ENCODE data around the gene AZU1.
"Not testable (repeated sequence)": the region's sequence is repeated elsewhere in the genome, so short reads cannot be mapped to it uniquely, and the experiment has no call there.

Gene AZU1

GRCh38 chr19:840519-841206, 13.0 kb downstream of the AZU1 start, which contains the start of gene PRTN3:
Gene PRTN3 (plus strand): TSS chr19:840999. CDS start chr19:841009, 10 bp downstream.
- no peak within 1 kb of the TSS for H3K23ac ChIP-seq (ENCODE audit: low read length)
- no peak within 1 kb of the TSS for H3K4me3 ChIP-seq (ENCODE audit: low read length)
- no peak within 1 kb of the TSS for H3K56ac ChIP-seq (ENCODE audit: low read length)
- no peak within 1 kb of the TSS for H4K5ac ChIP-seq (ENCODE audit: low read length)
- DNase-seq: no peak
- no peaks in the 10 kb centered on the region for H3K4me1 ChIP-seq (ENCODE audit: control insufficient read depth, low read depth, low read length)
- H3K4me2 ChIP-seq (ENCODE audit: low read length): no peak within 1 kb of the TSS
- H2BK15ac ChIP-seq (replicated peaks; ENCODE audit: low read depth): no peak within 1 kb of the TSS
- no peak within 1 kb of the TSS for H3K9ac ChIP-seq (ENCODE audit: low read length)
- H2AK5ac ChIP-seq (ENCODE audit: low read length): no peak within 1 kb of the TSS
- H3K27me3 ChIP-seq (ENCODE audit: insufficient read depth, low read length, poor library complexity): peaks cover 9% of the 10 kb centered on the region
- H3K27ac ChIP-seq (ENCODE audit: low read depth, low read length): no peak within 1 kb of the TSS
- no peak within 1 kb of the TSS for H4K8ac ChIP-seq (ENCODE audit: low read depth, low read length)
- no CpG with 5 or more reads among the region's 24 CpGs for WGBS (ENCODE audit: extremely low coverage, insufficient coverage, low lambda C conversion rate)
- H3K79me2 ChIP-seq (ENCODE audit: control insufficient read depth, insufficient read depth, low read length): no peaks in the 10 kb centered on the region
- no peak within 1 kb of the TSS for H2BK5ac ChIP-seq (ENCODE audit: low read length)
- H2BK120ac ChIP-seq (ENCODE audit: low read depth, low read length): no peak within 1 kb of the TSS
- H3K79me1 ChIP-seq (ENCODE audit: low read length): no peaks in the 10 kb centered on the region
- no peaks in the 10 kb centered on the region for H3K36me3 ChIP-seq (ENCODE audit: control insufficient read depth, insufficient read depth, low read length)
- no peak within 1 kb of the TSS for H3K4ac ChIP-seq (ENCODE audit: low read depth, low read length)
- H3K18ac ChIP-seq (ENCODE audit: low read length): no peak within 1 kb of the TSS

- not testable (repeated sequence) for H3K18ac ChIP-seq (ENCODE audit: low read length); H3K27ac ChIP-seq (ENCODE audit: low read depth, low read length)
These were observed 15.2 kb downstream of the AZU1 start for GRCh38 chr19:842802-843179.

DNA sequence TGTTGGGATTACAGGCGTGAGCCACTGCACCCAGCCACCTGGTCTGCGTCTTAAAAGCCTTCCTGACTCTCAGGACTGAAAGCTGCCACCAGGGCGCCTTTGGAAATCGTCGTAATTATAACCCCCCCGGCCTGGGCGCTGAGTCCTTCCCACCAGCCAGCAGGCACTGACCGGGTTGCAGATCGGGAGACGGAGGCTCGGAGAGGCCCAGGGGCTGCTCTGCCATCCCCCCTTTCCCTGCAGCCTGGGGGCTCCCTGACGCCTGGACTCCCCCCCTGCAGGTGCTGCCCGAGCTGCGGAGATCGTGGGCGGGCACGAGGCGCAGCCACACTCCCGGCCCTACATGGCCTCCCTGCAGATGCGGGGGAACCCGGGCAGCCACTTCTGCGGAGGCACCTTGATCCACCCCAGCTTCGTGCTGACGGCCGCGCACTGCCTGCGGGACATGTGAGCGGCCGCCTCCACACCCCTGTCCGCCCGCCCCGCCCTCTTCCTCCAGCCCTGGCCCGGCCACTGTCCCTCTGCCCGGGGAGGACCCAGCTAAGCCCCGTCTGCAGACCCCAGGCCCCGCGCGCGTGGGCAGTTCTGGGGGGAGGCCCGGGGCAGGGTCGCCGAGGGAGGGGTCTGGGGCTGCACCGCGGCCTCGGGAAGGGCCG, 15.7 kb downstream of the AZU1 start:
- WGBS (ENCODE audit: extremely low coverage, insufficient coverage, low lambda C conversion rate): no CpG with 5 or more reads among the region's 46 CpGs
- H2AK5ac ChIP-seq (ENCODE audit: low read length): no peak overlapping the region
- no peak overlapping the region for H3K23ac ChIP-seq (ENCODE audit: low read length)
- H4K8ac ChIP-seq (ENCODE audit: low read depth, low read length): no peak overlapping the region
- no peaks in the 10 kb centered on the region for H3K79me1 ChIP-seq (ENCODE audit: low read length)
- no peak overlapping the region for H2BK15ac ChIP-seq (replicated peaks; ENCODE audit: low read depth)
- no peak overlapping the region for H3K4me3 ChIP-seq (ENCODE audit: low read length)
- no peak overlapping the region for H4K5ac ChIP-seq (ENCODE audit: low read length)
- no peak overlapping the region for H3K4me2 ChIP-seq (ENCODE audit: low read length)
- no peak overlapping the region for H3K27ac ChIP-seq (ENCODE audit: low read depth, low read length)
- no peaks in the 10 kb centered on the region for H3K4me1 ChIP-seq (ENCODE audit: control insufficient read depth, low read depth, low read length)
- H3K9ac ChIP-seq (ENCODE audit: low read length): no peak overlapping the region
- no peak overlapping the region for H2BK5ac ChIP-seq (ENCODE audit: low read length)
- H3K56ac ChIP-seq (ENCODE audit: low read length): no peak overlapping the region
- peak; percentile 51 for DNase-seq
- H3K36me3 ChIP-seq (ENCODE audit: control insufficient read depth, insufficient read depth, low read length): no peaks in the 10 kb centered on the region
- H3K18ac ChIP-seq (ENCODE audit: low read length): no peak overlapping the region
- H3K79me2 ChIP-seq (ENCODE audit: control insufficient read depth, insufficient read depth, low read length): no peaks in the 10 kb centered on the region
- no peak overlapping the region for H3K4ac ChIP-seq (ENCODE audit: low read depth, low read length)
- H2BK120ac ChIP-seq (ENCODE audit: low read depth, low read length): no peak overlapping the region
- peaks cover 9% of the 10 kb centered on the region for H3K27me3 ChIP-seq (ENCODE audit: insufficient read depth, low read length, poor library complexity)

More at GRCh38 chr19:842802-843179, 15.2 kb downstream of the AZU1 start:
- not testable (repeated sequence) for H3K23ac ChIP-seq (ENCODE audit: low read length); H3K36me3 ChIP-seq (ENCODE audit: control insufficient read depth, insufficient read depth, low read length); H3K79me1 ChIP-seq (ENCODE audit: low read length); H3K9ac ChIP-seq (ENCODE audit: low read length); H2BK5ac ChIP-seq (ENCODE audit: low read length); H2AK5ac ChIP-seq (ENCODE audit: low read length); H2BK15ac ChIP-seq (replicated peaks; ENCODE audit: low read depth); H3K4me1 ChIP-seq (ENCODE audit: control insufficient read depth, low read depth, low read length); H4K8ac ChIP-seq (ENCODE audit: low read depth, low read length); H3K27me3 ChIP-seq (ENCODE audit: insufficient read depth, low read length, poor library complexity); H4K5ac ChIP-seq (ENCODE audit: low read length); DNase-seq; H3K79me2 ChIP-seq (ENCODE audit: control insufficient read depth, insufficient read depth, low read length); H2BK120ac ChIP-seq (ENCODE audit: low read depth, low read length); H3K4me2 ChIP-seq (ENCODE audit: low read length); H3K56ac ChIP-seq (ENCODE audit: low read length); H3K4me3 ChIP-seq (ENCODE audit: low read length); H3K4ac ChIP-seq (ENCODE audit: low read depth, low read length)
- WGBS (ENCODE audit: extremely low coverage, insufficient coverage, low lambda C conversion rate): no CpG with 5 or more reads among the region's 7 CpGs

GRCh38 chr19:843836-844545, 16.4 kb downstream of the AZU1 start:
- H2AK5ac ChIP-seq (ENCODE audit: low read length): no peak overlapping the region
- no peaks in the 10 kb centered on the region for H3K4me1 ChIP-seq (ENCODE audit: control insufficient read depth, low read depth, low read length)
- H3K79me1 ChIP-seq (ENCODE audit: low read length): no peaks in the 10 kb centered on the region
- no peak overlapping the region for H3K4me3 ChIP-seq (ENCODE audit: low read length)
- H4K8ac ChIP-seq (ENCODE audit: low read depth, low read length): no peak overlapping the region
- no peaks in the 10 kb centered on the region for H3K79me2 ChIP-seq (ENCODE audit: control insufficient read depth, insufficient read depth, low read length)
- H3K18ac ChIP-seq (ENCODE audit: low read length): no peak overlapping the region
- no peaks in the 10 kb centered on the region for H3K36me3 ChIP-seq (ENCODE audit: control insufficient read depth, insufficient read depth, low read length)
- no peak overlapping the region for H3K27ac ChIP-seq (ENCODE audit: low read depth, low read length)
- no peak overlapping the region for H2BK120ac ChIP-seq (ENCODE audit: low read depth, low read length)
- WGBS (ENCODE audit: extremely low coverage, insufficient coverage, low lambda C conversion rate): no CpG with 5 or more reads among the region's 70 CpGs
- H3K23ac ChIP-seq (ENCODE audit: low read length): no peak overlapping the region
- DNase-seq: no peak
- H3K56ac ChIP-seq (ENCODE audit: low read length): no peak overlapping the region
- H3K4me2 ChIP-seq (ENCODE audit: low read length): no peak overlapping the region
- H3K9ac ChIP-seq (ENCODE audit: low read length): no peak overlapping the region
- H4K5ac ChIP-seq (ENCODE audit: low read length): no peak overlapping the region
- no peak overlapping the region for H2BK5ac ChIP-seq (ENCODE audit: low read length)
- no peak overlapping the region for H2BK15ac ChIP-seq (replicated peaks; ENCODE audit: low read depth)
- no peak overlapping the region for H3K4ac ChIP-seq (ENCODE audit: low read depth, low read length)
- H3K27me3 ChIP-seq (ENCODE audit: insufficient read depth, low read length, poor library complexity): peaks cover 9% of the 10 kb centered on the region

- Histone ChIP-seq H4K5ac (ENCODE audit: low read length) (no peak overlapping the region), H3K56ac (ENCODE audit: low read length) (no peak overlapping the region), H3K18ac (ENCODE audit: low read length) (no peak overlapping the region), H3K4ac (ENCODE audit: low read depth, low read length) (no peak overlapping the region), H3K36me3 (ENCODE audit: control insufficient read depth, insufficient read depth, low read length) (no peaks in the 10 kb centered on the region), H2AK5ac (ENCODE audit: low read length) (no peak overlapping the region), H3K9ac (ENCODE audit: low read length) (no peak overlapping the region), H3K27ac (ENCODE audit: low read depth, low read length) (no peak overlapping the region), H2BK15ac (replicated peaks; ENCODE audit: low read depth) (no peak overlapping the region), H3K4me1 (ENCODE audit: control insufficient read depth, low read depth, low read length) (no peaks in the 10 kb centered on the region), H3K23ac (ENCODE audit: low read length) (no peak overlapping the region), H3K4me3 (ENCODE audit: low read length) (no peak overlapping the region), H3K4me2 (ENCODE audit: low read length) (no peak overlapping the region), H3K79me1 (ENCODE audit: low read length) (no peaks in the 10 kb centered on the region), H4K8ac (ENCODE audit: low read depth, low read length) (no peak overlapping the region), H2BK120ac (ENCODE audit: low read depth, low read length) (no peak overlapping the region), H3K27me3 (ENCODE audit: insufficient read depth, low read length, poor library complexity) (peaks cover 9% of the 10 kb centered on the region), H3K79me2 (ENCODE audit: control insufficient read depth, insufficient read depth, low read length) (no peaks in the 10 kb centered on the region), H2BK5ac (ENCODE audit: low read length) (no peak overlapping the region)
- no peak for DNase-seq
- no CpG with 5 or more reads among the region's 11 CpGs for WGBS (ENCODE audit: extremely low coverage, insufficient coverage, low lambda C conversion rate)
These were observed 16.9 kb downstream of the AZU1 start for GRCh38 chr19:844546-844971.
